Endodermal cell (in vitro differentiated cells): ENCODE data around the gene DNPEP. TPM values are rescaled to one million over a fixed set of nuclear protein-coding genes. Genes with fewer than 3 reads are reported as not detected.

ENCODE experiments used
- DNase-seq: peaks from one replicate; pipeline ENCODE4 v3.0.0-alpha.2; 2017
- H3K27ac ChIP-seq: 2 replicates; pipeline ENCODE4 v1.5.1; 2013; ENCODE audit warnings: mild to moderate bottlenecking, low read depth, low read length, moderate library complexity
- H3K27me3 ChIP-seq: 2 replicates; pipeline ENCODE4 v1.6.1; 2013; ENCODE audit warnings: mild to moderate bottlenecking, low read length, moderate library complexity; ENCODE audit not compliant: insufficient read depth, control insufficient read depth, poor library complexity, severe bottlenecking
- H3K36me3 ChIP-seq: 2 replicates; pipeline ENCODE4 v1.7.0; 2013; ENCODE audit warnings: mild to moderate bottlenecking, low read length, moderate library complexity; ENCODE audit not compliant: control insufficient read depth, insufficient read depth
- H3K4me1 ChIP-seq: one replicate; pipeline ENCODE4 v1.7.0; 2013; ENCODE audit warnings: low read length; ENCODE audit not compliant: control insufficient read depth, insufficient read depth
- H3K4me3 ChIP-seq: 2 replicates; pipeline ENCODE4 v1.5.1; 2013; ENCODE audit warnings: mild to moderate bottlenecking, low read length, moderate library complexity
- H3K9ac ChIP-seq: 2 replicates; pipeline ENCODE4 v1.6.1; 2013; ENCODE audit warnings: mild to moderate bottlenecking, low read length, moderate library complexity; ENCODE audit not compliant: poor library complexity, severe bottlenecking; ENCODE audit errors: extremely low read depth
- H3K9me3 ChIP-seq: 2 replicates; pipeline ENCODE4 v1.6.1; 2013; ENCODE audit warnings: mild to moderate bottlenecking, low read length, moderate library complexity; ENCODE audit not compliant: control insufficient read depth
- H3K27ac Mint-ChIP-seq: 2 replicates; pipeline ENCODE4 v1.8.0; 2020; ENCODE audit warnings: mixed read lengths
- H3K27me3 Mint-ChIP-seq: 2 replicates; pipeline ENCODE4 v1.8.0; 2021; ENCODE audit warnings: mild to moderate bottlenecking, mixed read lengths; ENCODE audit not compliant: insufficient read depth
- H3K36me3 Mint-ChIP-seq: 2 replicates; pipeline ENCODE4 v1.8.0; 2020; ENCODE audit warnings: low read depth, mixed read lengths
- H3K4me1 Mint-ChIP-seq: 2 replicates; pipeline ENCODE4 v1.8.0; 2020; ENCODE audit warnings: mixed read lengths
- H3K4me3 Mint-ChIP-seq: 2 replicates; pipeline ENCODE4 v1.8.0; 2020; ENCODE audit warnings: mild to moderate bottlenecking, moderate library complexity, mixed read lengths
- H3K9me3 Mint-ChIP-seq: 2 replicates; pipeline ENCODE4 v1.8.0; 2020; ENCODE audit warnings: mild to moderate bottlenecking, mixed read lengths
- WGBS, 2 experiments: methylation state at CpG; one replicate each; pipeline versions ENCODE4 v1.1.5 to v1.1.7; 2013; ENCODE audit warnings: missing lambda C conversion rate in 2 of 2, mixed read lengths in 1 of 2; ENCODE audit not compliant: insufficient coverage in 1 of 2, insufficient read length in 1 of 2; 5-methylcytosine and 5-hydroxymethylcytosine counted together
- total RNA-seq, 2 donors: library from RNA; stranded (reverse); fragmentation: NEBNext Ultra II Directional in 1 of 2; extraction: Animal tissue kit (Norgen Biotek cat#: 25700) in 1 of 2; gene quantifications; 2 replicates in 1 of 2; 3 replicates in 1 of 2; pipeline ENCODE4 v1.2.1, GENCODE V29; 2021
- TF ChIP-seq, protein P1 (sequence below): fragments of 200-600 bp; sonication (generic); conservative IDR thresholded peaks from 2 replicates; pipeline ENCODE4 v1.5.0; 2021; ENCODE audit warnings: antibody characterized with exemption, mild to moderate bottlenecking

The DNPEP gene
- total RNA-seq, 2 donors from 2014 or later: 54.6 to 76.1 TPM

DNA sequence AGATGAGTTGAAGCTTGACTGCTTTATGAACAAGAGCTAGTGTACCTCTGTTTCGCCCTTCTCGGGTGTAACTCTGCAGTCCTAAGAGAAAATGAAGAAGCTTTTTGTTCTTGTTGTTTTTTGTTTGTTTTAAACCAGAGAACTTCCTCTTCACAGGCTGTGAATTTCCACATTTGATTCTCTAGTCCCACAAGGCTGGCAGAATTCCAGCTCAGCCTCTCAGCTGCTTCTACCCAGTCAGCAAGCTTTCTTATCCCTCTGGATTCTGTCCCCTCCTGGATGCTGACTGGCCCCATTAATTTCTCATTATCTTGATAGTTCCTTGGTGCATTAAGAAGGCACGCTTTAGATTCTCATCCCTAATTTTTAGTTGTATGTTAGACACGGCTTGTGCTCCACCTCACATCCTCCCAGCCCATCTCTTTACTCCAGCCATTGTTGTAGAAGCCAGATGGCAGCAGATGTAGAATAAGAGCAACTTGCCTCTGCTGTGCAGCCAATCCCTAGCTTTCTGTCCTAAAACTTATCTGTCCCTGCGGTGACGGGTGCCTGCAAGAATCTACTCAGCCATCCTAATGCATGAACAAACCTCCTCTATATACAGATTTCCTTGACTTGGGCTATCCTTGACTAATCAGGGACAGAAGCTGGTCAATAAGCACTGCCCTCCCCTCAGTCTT, 42.8 kb downstream of the DNPEP start:
- peaks cover 35% of the 10 kb centered on the region for H3K27me3 Mint-ChIP-seq
- H3K4me3 Mint-ChIP-seq: no peak overlapping the region
- H3K9ac ChIP-seq: no peak overlapping the region
- WGBS, 2 experiments: 85 to 91% methylated on average over 5 to 6 of the region's 6 CpGs
- no peak overlapping the region for H3K27ac ChIP-seq
- TF ChIP-seq, protein P1, sequence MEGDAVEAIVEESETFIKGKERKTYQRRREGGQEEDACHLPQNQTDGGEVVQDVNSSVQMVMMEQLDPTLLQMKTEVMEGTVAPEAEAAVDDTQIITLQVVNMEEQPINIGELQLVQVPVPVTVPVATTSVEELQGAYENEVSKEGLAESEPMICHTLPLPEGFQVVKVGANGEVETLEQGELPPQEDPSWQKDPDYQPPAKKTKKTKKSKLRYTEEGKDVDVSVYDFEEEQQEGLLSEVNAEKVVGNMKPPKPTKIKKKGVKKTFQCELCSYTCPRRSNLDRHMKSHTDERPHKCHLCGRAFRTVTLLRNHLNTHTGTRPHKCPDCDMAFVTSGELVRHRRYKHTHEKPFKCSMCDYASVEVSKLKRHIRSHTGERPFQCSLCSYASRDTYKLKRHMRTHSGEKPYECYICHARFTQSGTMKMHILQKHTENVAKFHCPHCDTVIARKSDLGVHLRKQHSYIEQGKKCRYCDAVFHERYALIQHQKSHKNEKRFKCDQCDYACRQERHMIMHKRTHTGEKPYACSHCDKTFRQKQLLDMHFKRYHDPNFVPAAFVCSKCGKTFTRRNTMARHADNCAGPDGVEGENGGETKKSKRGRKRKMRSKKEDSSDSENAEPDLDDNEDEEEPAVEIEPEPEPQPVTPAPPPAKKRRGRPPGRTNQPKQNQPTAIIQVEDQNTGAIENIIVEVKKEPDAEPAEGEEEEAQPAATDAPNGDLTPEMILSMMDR: no peak
- no peaks in the 10 kb centered on the region for H3K36me3 ChIP-seq
- H3K4me1 Mint-ChIP-seq: no peaks in the 10 kb centered on the region
- peaks cover 33% of the 10 kb centered on the region for H3K27me3 ChIP-seq
- H3K9me3 Mint-ChIP-seq: no peaks in the 10 kb centered on the region
- H3K27ac Mint-ChIP-seq: no peak overlapping the region
- DNase-seq: no peak
- no peak overlapping the region for H3K4me3 ChIP-seq
- no peaks in the 10 kb centered on the region for H3K4me1 ChIP-seq
- no peaks in the 10 kb centered on the region for H3K36me3 Mint-ChIP-seq
- no peaks in the 10 kb centered on the region for H3K9me3 ChIP-seq

DNA sequence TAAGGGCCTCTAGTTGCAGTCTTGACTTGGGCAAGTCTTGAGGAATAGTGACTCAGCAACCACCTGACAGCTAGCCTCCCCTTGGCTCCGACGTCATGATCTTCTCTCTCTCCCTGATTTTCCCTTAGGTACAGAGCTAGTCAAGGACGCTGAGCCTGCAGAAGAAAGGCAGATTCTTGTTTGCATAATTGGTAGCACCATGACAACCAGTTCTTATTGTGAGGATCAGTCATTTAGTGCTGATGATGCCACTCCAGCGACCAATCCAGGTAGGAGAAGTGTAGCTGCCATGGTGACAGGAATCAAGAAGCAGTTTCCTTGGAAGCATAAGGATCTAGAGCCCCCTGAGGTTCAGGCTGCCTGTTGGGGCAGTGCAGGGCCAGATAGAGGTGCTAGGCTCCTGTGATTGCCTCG, 52.3 kb downstream of the DNPEP start:
- H3K27ac Mint-ChIP-seq: no peak overlapping the region
- no peaks in the 10 kb centered on the region for H3K9me3 Mint-ChIP-seq
- TF ChIP-seq, protein P1: peak; percentile 18
- DNase-seq: no peak
- no peak overlapping the region for H3K4me3 ChIP-seq
- H3K36me3 ChIP-seq: no peaks in the 10 kb centered on the region
- H3K4me1 ChIP-seq: no peaks in the 10 kb centered on the region
- H3K9ac ChIP-seq: no peak overlapping the region
- H3K36me3 Mint-ChIP-seq: no peaks in the 10 kb centered on the region
- H3K27me3 Mint-ChIP-seq: peaks cover 83% of the 10 kb centered on the region
- no peak overlapping the region for H3K4me3 Mint-ChIP-seq
- no peaks in the 10 kb centered on the region for H3K9me3 ChIP-seq
- H3K27me3 ChIP-seq: peaks cover 86% of the 10 kb centered on the region
- 46 to 61% methylated on average over 5 of the region's 5 CpGs for WGBS, 2 experiments
- no peak overlapping the region for H3K27ac ChIP-seq
- H3K4me1 Mint-ChIP-seq: no peaks in the 10 kb centered on the region

GRCh38 chr2:219334076-219334475, 53.6 kb downstream of the DNPEP start:
- Histone ChIP-seq H3K27me3 (peaks cover 89% of the 10 kb centered on the region), H3K27ac (no peak overlapping the region), H3K9ac (no peak overlapping the region), H3K36me3 (no peaks in the 10 kb centered on the region), H3K4me3 (no peak overlapping the region), H3K9me3 (no peaks in the 10 kb centered on the region), H3K4me1 (no peaks in the 10 kb centered on the region)
- 80 to 93% methylated on average over 1 to 2 of the region's 2 CpGs for WGBS, 2 experiments
- Mint-ChIP-seq H3K27ac (no peak overlapping the region), H3K4me3 (no peak overlapping the region), H3K4me1 (no peaks in the 10 kb centered on the region), H3K9me3 (no peaks in the 10 kb centered on the region), H3K27me3 (peaks cover 86% of the 10 kb centered on the region), H3K36me3 (no peaks in the 10 kb centered on the region)
- TF ChIP-seq, protein P1: no peak
- no peak for DNase-seq
